GM18498 (cell line): ENCODE measurements around the gene CDH13.

ENCODE experiments used
- ATAC-seq: cut with Tn5 transposase; IDR thresholded peaks from one replicate; pipeline ENCODE4 v1.9.1; 2021; ENCODE audit warnings: mild to moderate bottlenecking, moderate library complexity; ENCODE audit not compliant: unreplicated experiment

Gene CDH13

GRCh38 chr16:83023640-83024039, 396.9 kb downstream of the CDH13 start:
- ATAC-seq = no peak

- ATAC-seq = no peak
Measured at GRCh38 chr16:83027973-83028372, 401.2 kb downstream of the CDH13 start.

GRCh38 chr16:83029467-83029866, 402.7 kb downstream of the CDH13 start:
- no peak for ATAC-seq

- ATAC-seq = no peak
Measured at GRCh38 chr16:83031524-83031923, 404.8 kb downstream of the CDH13 start.

GRCh38 chr16:83037102-83037501, 410.3 kb downstream of the CDH13 start:
- ATAC-seq = no peak

GRCh38 chr16:83037884-83038283, 411.1 kb downstream of the CDH13 start:
- no peak for ATAC-seq

- ATAC-seq = no peak
Measured at GRCh38 chr16:83040174-83040573, 413.4 kb downstream of the CDH13 start.

GRCh38 chr16:83044589-83044988, 417.8 kb downstream of the CDH13 start:
- ATAC-seq = no peak

- ATAC-seq = no peak
Measured at GRCh38 chr16:83045790-83046189, 419.0 kb downstream of the CDH13 start.

- ATAC-seq = no peak
Measured at GRCh38 chr16:83046664-83047063, 419.9 kb downstream of the CDH13 start.

- ATAC-seq = no peak
Measured at GRCh38 chr16:83051451-83051850, 424.7 kb downstream of the CDH13 start.

GRCh38 chr16:83054283-83054682, 427.5 kb downstream of the CDH13 start:
- no peak for ATAC-seq

- no peak for ATAC-seq
Measured at GRCh38 chr16:83058376-83058775, 431.6 kb downstream of the CDH13 start.

GRCh38 chr16:83059237-83059636, 432.5 kb downstream of the CDH13 start:
- no peak for ATAC-seq

GRCh38 chr16:83066011-83066410, 439.2 kb downstream of the CDH13 start:
- ATAC-seq = no peak

- no peak for ATAC-seq
Measured at GRCh38 chr16:83066881-83067280, 440.1 kb downstream of the CDH13 start.

GRCh38 chr16:83068686-83069085, 441.9 kb downstream of the CDH13 start:
- no peak for ATAC-seq

- ATAC-seq = no peak
Measured at GRCh38 chr16:83070416-83071209, 443.8 kb downstream of the CDH13 start.

GRCh38 chr16:83075956-83076355, 449.2 kb downstream of the CDH13 start:
- ATAC-seq = no peak

- no peak for ATAC-seq
Measured at GRCh38 chr16:83083361-83083760, 456.6 kb downstream of the CDH13 start.

- no peak for ATAC-seq
Measured at GRCh38 chr16:83085660-83086059, 458.9 kb downstream of the CDH13 start.

- no peak for ATAC-seq
Measured at GRCh38 chr16:83095941-83096692, 469.3 kb downstream of the CDH13 start.
